ENCODE results near the gene ANKRD44. TPM values are rescaled to one million over a fixed set of nuclear protein-coding genes. Genes with fewer than 3 reads are reported as not detected.

Gene ANKRD44
- total RNA-seq, 1 donor from 2014 or later: 35.4 TPM

GRCh38 chr2:196952936-196953335, 357.6 kb downstream of the ANKRD44 start:
- DNase-seq: no peak

GRCh38 chr2:196951973-196952372, 358.6 kb downstream of the ANKRD44 start:
- DNase-seq: no peak

DNA sequence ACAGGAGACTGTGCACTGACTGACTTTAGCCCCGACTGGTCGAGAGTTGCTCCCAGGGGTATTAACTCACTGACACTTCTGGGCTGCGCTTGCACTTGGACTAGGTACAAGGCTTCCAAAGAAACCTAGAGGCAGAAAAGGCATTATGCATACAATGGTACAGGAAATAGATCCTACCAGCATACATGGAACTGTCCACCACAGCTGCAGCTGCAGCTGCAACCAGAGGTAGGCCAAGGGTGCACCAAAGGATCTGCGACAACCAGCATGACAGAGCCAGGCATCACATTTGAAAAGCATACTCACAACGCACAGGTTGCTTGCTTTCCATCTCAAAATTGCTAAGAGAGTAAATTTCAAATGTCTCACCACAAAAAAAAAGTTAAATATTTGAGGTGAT, 361.5 kb downstream of the ANKRD44 start:
- DNase-seq: no peak

DNA sequence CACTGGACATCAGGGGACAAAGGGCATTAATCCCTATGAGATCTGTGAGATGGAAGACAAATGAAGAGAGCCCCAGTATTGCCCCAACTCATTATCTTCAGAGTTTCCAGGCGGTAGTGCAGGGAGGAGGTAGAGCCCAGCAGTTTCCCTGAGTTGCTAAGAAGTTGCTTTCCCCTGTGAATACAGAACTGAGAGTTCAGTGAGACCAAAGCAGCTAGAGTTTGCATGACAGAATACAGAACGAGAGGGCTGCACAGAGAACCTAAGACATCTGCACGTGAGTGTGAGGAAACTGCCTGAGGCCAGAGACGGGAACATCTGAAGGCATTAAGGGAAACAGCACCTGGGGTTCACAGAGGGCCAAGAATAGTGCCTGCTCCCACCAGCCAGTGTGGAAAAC, 366.0 kb downstream of the ANKRD44 start:
- DNase-seq: peak; percentile 17

DNA sequence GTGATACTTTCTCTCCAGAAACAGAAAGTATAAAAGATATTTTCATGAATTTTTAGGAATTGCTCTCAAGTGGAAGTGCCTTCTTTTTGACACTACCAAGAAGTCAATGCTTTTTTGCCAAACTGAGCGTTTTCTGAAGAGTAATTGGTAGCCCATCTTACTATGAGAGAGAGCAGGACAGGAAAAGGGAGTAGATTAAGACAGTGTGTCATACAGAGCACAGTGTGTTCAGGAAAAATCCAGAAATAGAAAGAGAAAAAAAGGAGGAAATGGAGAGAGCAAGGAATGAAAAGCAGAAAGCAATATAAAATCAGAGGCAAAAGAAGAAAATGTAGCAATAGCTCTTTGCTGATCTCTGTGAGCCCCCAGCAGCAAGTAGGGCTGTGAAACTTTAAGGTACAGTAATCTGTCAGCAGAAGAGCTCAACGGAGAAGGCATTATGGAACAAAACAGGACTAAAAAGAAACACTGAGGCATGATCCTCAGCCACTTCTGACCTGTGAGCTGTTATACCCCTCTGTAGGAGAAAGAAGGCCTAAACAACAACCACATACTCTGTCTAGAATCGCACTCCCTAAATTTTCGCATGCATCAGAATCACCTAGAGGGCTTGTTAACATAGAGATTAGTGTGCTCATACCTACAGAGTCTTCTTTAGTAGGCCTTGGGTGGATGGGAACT, 369.0 kb downstream of the ANKRD44 start:
- peak; percentile 11 for DNase-seq

GRCh38 chr2:196939371-196939770, 371.2 kb downstream of the ANKRD44 start:
- DNase-seq: peak; percentile 15

Other genes starting within 250 kb of the ANKRD44 start
- gene SF3B1, start 124.2 kb upstream of the ANKRD44 start, total RNA-seq: 314 TPM
- 20.7 TPM for gene COQ10B, start 142.8 kb upstream of the ANKRD44 start, total RNA-seq
- 322 TPM for gene HSPD1, start 189.1 kb upstream of the ANKRD44 start, total RNA-seq
- 121 TPM for gene HSPE1, start 189.6 kb upstream of the ANKRD44 start, total RNA-seq
- gene MOB4, start 205.3 kb upstream of the ANKRD44 start, total RNA-seq: 53.4 TPM